GM23338 (cell line): ENCODE measurements around the gene FGD4. TPM values are rescaled to one million over a fixed set of nuclear protein-coding genes. Genes with fewer than 3 reads are reported as not detected.

Source experiments
- ATAC-seq: fragments of 200-7000 bp; cut with Tn5 transposase; 3 replicates; pipeline ENCODE4 v1.9.1; 2020
- DNase-seq: peaks from one replicate; pipeline ENCODE4 v3.0.0-alpha.2; 2015; ENCODE audit warnings: low spot score
- H2AFZ ChIP-seq: fragments of 200-600 bp; sonication (generic); 2 replicates; pipeline ENCODE4 v1.8.0; 2016; ENCODE audit warnings: antibody characterized with exemption, mild to moderate bottlenecking, moderate library complexity
- H3F3A ChIP-seq: fragments of 200-600 bp; sonication (generic); replicated peaks from 2 replicates; pipeline ENCODE4 v1.8.0; 2017; ENCODE audit warnings: antibody characterized with exemption, mixed run types, low read depth
- H3K27ac ChIP-seq: fragments of 200-600 bp; sonication (generic); 2 replicates; pipeline ENCODE4 v1.6.1; 2016; ENCODE audit warnings: low read depth
- H3K27me3 ChIP-seq: fragments of 200-600 bp; sonication (generic); 2 replicates; pipeline ENCODE4 v1.8.0; 2016; ENCODE audit warnings: mild to moderate bottlenecking, mixed run types, moderate library complexity; ENCODE audit not compliant: insufficient read depth
- H3K36me3 ChIP-seq: fragments of 200-600 bp; sonication (generic); 2 replicates; pipeline ENCODE4 v1.8.0; 2016; ENCODE audit warnings: mild to moderate bottlenecking; ENCODE audit not compliant: insufficient read depth
- H3K4me1 ChIP-seq: fragments of 200-600 bp; sonication (generic); 2 replicates; pipeline ENCODE4 v1.8.0; 2016; ENCODE audit warnings: mild to moderate bottlenecking, moderate library complexity; ENCODE audit not compliant: insufficient read depth
- H3K4me2 ChIP-seq: fragments of 200-600 bp; sonication (generic); 2 replicates; pipeline ENCODE4 v1.7.1; 2017; ENCODE audit warnings: mixed run types
- H3K4me3 ChIP-seq: fragments of 200-600 bp; sonication (generic); 2 replicates; pipeline ENCODE4 v1.6.1; 2016; ENCODE audit warnings: mixed run types
- H3K79me2 ChIP-seq: fragments of 200-600 bp; sonication (generic); replicated peaks from 2 replicates; pipeline ENCODE4 v1.8.0; 2017; ENCODE audit warnings: mild to moderate bottlenecking; ENCODE audit not compliant: insufficient read depth
- H3K9me2 ChIP-seq: fragments of 200-600 bp; sonication (generic); 2 replicates; pipeline ENCODE4 v1.8.0; 2017; ENCODE audit not compliant: insufficient read depth
- H4K20me1 ChIP-seq: fragments of 200-600 bp; sonication (generic); replicated peaks from 2 replicates; pipeline ENCODE4 v1.8.0; 2017; ENCODE audit warnings: mild to moderate bottlenecking; ENCODE audit not compliant: insufficient read depth
- H3K27ac Mint-ChIP-seq: 2 replicates; pipeline ENCODE4 v1.8.0; 2020; ENCODE audit warnings: inconsistent platforms, mild to moderate bottlenecking, moderate library complexity, mixed read lengths
- H3K27me3 Mint-ChIP-seq: 3 replicates; pipeline ENCODE4 v1.8.0; 2022; ENCODE audit warnings: low read depth, mild to moderate bottlenecking, moderate library complexity, mixed read lengths, inconsistent platforms; ENCODE audit not compliant: insufficient read depth, poor library complexity
- H3K36me3 Mint-ChIP-seq: 3 replicates; pipeline ENCODE4 v1.8.0; 2021; ENCODE audit warnings: low read depth, mild to moderate bottlenecking, inconsistent platforms, moderate library complexity, mixed read lengths
- H3K4me1 Mint-ChIP-seq: 3 replicates; pipeline ENCODE4 v1.8.0; 2020; ENCODE audit warnings: mild to moderate bottlenecking, inconsistent platforms, mixed read lengths
- H3K4me3 Mint-ChIP-seq: 3 replicates; pipeline ENCODE4 v1.8.0; 2021; ENCODE audit warnings: moderate library complexity, mild to moderate bottlenecking, inconsistent platforms, mixed read lengths
- H3K9me3 Mint-ChIP-seq: 3 replicates; pipeline ENCODE4 v1.8.0; 2020; ENCODE audit warnings: moderate library complexity, mild to moderate bottlenecking, inconsistent platforms, mixed read lengths
- CREB1 ChIP-seq: fragments of 250-450 bp; sonication (Bioruptor Pico); IDR thresholded peaks from 2 replicates; pipeline ENCODE4 v1.5.0; 2020; ENCODE audit warnings: low read depth, mild to moderate bottlenecking, moderate library complexity
- CTCF ChIP-seq, 2 experiments: fragments of 200-600 bp in 1 of 2; sonication (generic) in 1 of 2; conservative IDR thresholded peaks; 2 replicates each; pipeline versions ENCODE4 v1.5.1 to v1.6.1; 2016 to 2017; ENCODE audit warnings: antibody characterized with exemption in 2 of 2, low read depth in 2 of 2, mild to moderate bottlenecking in 2 of 2, moderate library complexity in 1 of 2
- EZH2 ChIP-seq: fragments of 200-600 bp; sonication (generic); IDR thresholded peaks from one replicate; pipeline ENCODE4 v1.8.0; 2017; ENCODE audit warnings: antibody characterized with exemption, mild to moderate bottlenecking, low read depth; ENCODE audit not compliant: unreplicated experiment
- EZH2phosphoT487 ChIP-seq: fragments of 200-600 bp; sonication (generic); IDR thresholded peaks from one replicate; pipeline ENCODE4 v1.8.1; 2018; ENCODE audit warnings: antibody characterized with exemption; ENCODE audit not compliant: unreplicated experiment
- JUNB ChIP-seq: IDR thresholded peaks from one replicate; pipeline ENCODE4 v1.6.1; 2016; ENCODE audit warnings: antibody characterized with exemption; ENCODE audit not compliant: unreplicated experiment
- NANOG ChIP-seq: IDR thresholded peaks from 2 replicates; pipeline ENCODE4 v1.6.1; 2016; ENCODE audit warnings: antibody characterized with exemption, borderline replicate concordance
- POLR2AphosphoS5 ChIP-seq: IDR thresholded peaks from 2 replicates; pipeline ENCODE4 v1.6.1; 2016; ENCODE audit warnings: antibody characterized with exemption, low read depth
- REST ChIP-seq: IDR thresholded peaks from one replicate; pipeline ENCODE4 v1.6.1; 2018; ENCODE audit warnings: antibody characterized with exemption; ENCODE audit not compliant: unreplicated experiment
- STAT1 ChIP-seq: IDR thresholded peaks from one replicate; pipeline ENCODE4 v1.6.1; 2016; ENCODE audit warnings: antibody characterized with exemption; ENCODE audit not compliant: unreplicated experiment
- ZNF114 ChIP-seq: fragments of 250-450 bp; sonication (Bioruptor Pico); IDR thresholded peaks from 2 replicates; pipeline ENCODE4 v1.5.0; 2020; ENCODE audit warnings: mild to moderate bottlenecking, moderate library complexity
- ZNF331 ChIP-seq: fragments of 250-450 bp; sonication (Bioruptor Pico); IDR thresholded peaks from 2 replicates; pipeline ENCODE4 v1.5.0; 2020; ENCODE audit warnings: low read depth, mild to moderate bottlenecking, moderate library complexity
- ZNF462 ChIP-seq: fragments of 250-450 bp; sonication (Bioruptor Pico); IDR thresholded peaks from 2 replicates; pipeline ENCODE4 v1.5.0; 2020; ENCODE audit warnings: mild to moderate bottlenecking, moderate library complexity
- polyA plus RNA-seq: library from polyadenylated mRNA; unstranded; fragments of >200 nt; fragmentation: Nextera tagmentation; extraction: Ambion mirVana; gene quantifications from 2 replicates; pipeline ENCODE4 v1.2.1, GENCODE V29; 2016
- total RNA-seq: library from RNA; depleted of rRNA; stranded (reverse); fragments of >200 nt; shearing (Covaris generic); gene quantifications from 2 replicates; pipeline ENCODE4 v1.2.3, GENCODE V29; 2014
- TF ChIP-seq, protein P1 (sequence below): IDR thresholded peaks from 2 replicates; pipeline ENCODE4 v1.6.1; 2016; ENCODE audit warnings: antibody characterized with exemption

Gene FGD4
- total and polyA plus RNA-seq, 2 experiments from 2014 or later, result 24.3 to 54.3 TPM

DNA sequence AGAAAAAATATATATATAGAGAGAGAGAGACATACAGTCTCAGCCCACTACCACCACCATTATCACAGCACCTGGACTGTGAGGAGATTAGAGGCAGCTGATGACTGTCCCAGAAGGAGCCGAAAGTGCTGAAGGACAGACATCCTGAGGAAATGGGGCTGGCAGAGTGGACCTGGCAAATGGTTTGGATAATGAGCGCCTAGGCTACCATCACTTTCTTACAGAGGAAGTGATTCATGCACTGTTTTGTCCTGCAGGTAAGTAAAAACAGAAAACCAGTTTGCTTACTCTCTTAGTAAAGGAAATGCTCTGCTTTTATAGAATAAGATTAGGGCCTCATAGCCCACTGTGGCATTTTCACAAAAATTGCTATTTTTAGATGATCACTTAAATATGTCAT is 251.2 kb downstream of the FGD4 start:
- Histone ChIP-seq H3K4me1 (no peaks in the 10 kb centered on the region; the same call in 1 of the 2 replicates), H3K79me2 (no peaks in the 10 kb centered on the region), H3K27ac (no peak overlapping the region), H4K20me1 (no peaks in the 10 kb centered on the region), H3K4me2 (no peak overlapping the region), H3K36me3 (no peaks in the 10 kb centered on the region), H3K9me2 (no peaks in the 10 kb centered on the region), H3F3A (0 out of 2 replicates have a peak, but pooled peaks cover 5% of the 10 kb centered on the region), H2AFZ (no peak overlapping the region), H3K27me3 (no peaks in the 10 kb centered on the region), H3K4me3 (no peak overlapping the region)
- Mint-ChIP-seq H3K9me3 (no peaks in the 10 kb centered on the region), H3K36me3 (no peaks in the 10 kb centered on the region; the same call in 2 of the 3 replicates), H3K4me1 (no peaks in the 10 kb centered on the region; the same call in 2 of the 3 replicates), H3K27ac (no peak overlapping the region), H3K4me3 (no peak overlapping the region), H3K27me3 (peaks cover 5% of the 10 kb centered on the region)
- TF ChIP-seq EZH2phosphoT487 (no peak), POLR2AphosphoS5 (no peak), EZH2 (no peak), ZNF114 (CRISPR knock-in tag) (no peak), NANOG (no peak), JUNB (no peak), STAT1 (no peak), ZNF462 (no peak), CREB1 (CRISPR knock-in tag) (no peak), REST (no peak), ZNF331 (CRISPR knock-in tag) (no peak), CTCF (conservative IDR thresholded peaks at IDR 0.05; ENCODE audit: low read depth in 2 of 2) (no peak)
- TF ChIP-seq, protein P1, sequence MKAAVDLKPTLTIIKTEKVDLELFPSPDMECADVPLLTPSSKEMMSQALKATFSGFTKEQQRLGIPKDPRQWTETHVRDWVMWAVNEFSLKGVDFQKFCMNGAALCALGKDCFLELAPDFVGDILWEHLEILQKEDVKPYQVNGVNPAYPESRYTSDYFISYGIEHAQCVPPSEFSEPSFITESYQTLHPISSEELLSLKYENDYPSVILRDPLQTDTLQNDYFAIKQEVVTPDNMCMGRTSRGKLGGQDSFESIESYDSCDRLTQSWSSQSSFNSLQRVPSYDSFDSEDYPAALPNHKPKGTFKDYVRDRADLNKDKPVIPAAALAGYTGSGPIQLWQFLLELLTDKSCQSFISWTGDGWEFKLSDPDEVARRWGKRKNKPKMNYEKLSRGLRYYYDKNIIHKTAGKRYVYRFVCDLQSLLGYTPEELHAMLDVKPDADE, result no peak
- DNase-seq (no peak), ATAC-seq (no peak)
